Hepatocyte (in vitro differentiated cells): ENCODE results near the gene CYP4F8. TPM values are rescaled to one million over a fixed set of nuclear protein-coding genes. Genes with fewer than 3 reads are reported as not detected.

Source experiments
- DNase-seq: peaks from one replicate; pipeline ENCODE4 v3.0.0-alpha.2; 2016; ENCODE audit warnings: low spot score
- H2AFZ ChIP-seq: fragments of 200-600 bp; sonication (generic); 2 replicates; pipeline ENCODE4 v1.6.0; 2016; ENCODE audit warnings: antibody characterized with exemption, mild to moderate bottlenecking
- H3K27ac ChIP-seq: fragments of 200-600 bp; sonication (generic); 2 replicates; pipeline ENCODE4 v1.5.1; 2016; ENCODE audit warnings: mild to moderate bottlenecking
- H3K27me3 ChIP-seq: fragments of 200-600 bp; sonication (generic); 2 replicates; pipeline ENCODE4 v1.6.1; 2016
- H3K36me3 ChIP-seq: fragments of 200-600 bp; sonication (generic); replicated peaks from 2 replicates; pipeline ENCODE4 v1.5.1; 2016; ENCODE audit warnings: low read depth; ENCODE audit not compliant: insufficient read depth
- H3K4me1 ChIP-seq: fragments of 200-600 bp; sonication (generic); 2 replicates; pipeline ENCODE4 v1.5.1; 2016; ENCODE audit warnings: mild to moderate bottlenecking, moderate library complexity; ENCODE audit not compliant: insufficient read depth
- H3K4me2 ChIP-seq: fragments of 200-600 bp; sonication (generic); 2 replicates; pipeline ENCODE4 v1.6.0; 2016
- H3K4me3 ChIP-seq: fragments of 200-600 bp; sonication (generic); 2 replicates; pipeline ENCODE4 v1.5.1; 2016; ENCODE audit warnings: mild to moderate bottlenecking
- H3K79me2 ChIP-seq: fragments of 200-600 bp; sonication (generic); 2 replicates; pipeline ENCODE4 v1.6.0; 2017; ENCODE audit warnings: mild to moderate bottlenecking
- H3K9me2 ChIP-seq: fragments of 200-600 bp; sonication (generic); replicated peaks from 2 replicates; pipeline ENCODE4 v1.6.0; 2017; ENCODE audit warnings: mild to moderate bottlenecking; ENCODE audit not compliant: insufficient read depth
- H3K9me3 ChIP-seq: fragments of 200-600 bp; sonication (generic); 2 replicates; pipeline ENCODE4 v1.5.1; 2016; ENCODE audit warnings: low read depth, mild to moderate bottlenecking
- H4K20me1 ChIP-seq: fragments of 200-600 bp; sonication (generic); 2 replicates; pipeline ENCODE4 v1.6.0; 2016; ENCODE audit warnings: mild to moderate bottlenecking; ENCODE audit not compliant: insufficient read depth, poor library complexity, severe bottlenecking
- EZH2 ChIP-seq: fragments of 200-600 bp; sonication (generic); IDR thresholded peaks from 2 replicates; pipeline ENCODE4 v1.6.1; 2016; ENCODE audit warnings: antibody characterized with exemption, mild to moderate bottlenecking, borderline replicate concordance
- EZH2phosphoT487 ChIP-seq: fragments of 200-600 bp; sonication (generic); IDR thresholded peaks from one replicate; pipeline ENCODE4 v1.6.1; 2018; ENCODE audit warnings: antibody characterized with exemption, mild to moderate bottlenecking, low read depth, moderate library complexity; ENCODE audit not compliant: unreplicated experiment, severe bottlenecking
- WGBS: methylation state at CpG from one replicate; pipeline ENCODE4 v1.1.6; 2016; ENCODE audit warnings: low lambda C conversion rate; ENCODE audit errors: missing lambda C conversion rate; 5-methylcytosine and 5-hydroxymethylcytosine counted together
- polyA plus RNA-seq: library from polyadenylated mRNA; unstranded; fragments of >200 nt; fragmentation: Nextera tagmentation; extraction: Ambion mirVana; gene quantifications from 2 replicates; pipeline ENCODE4 v1.2.1, GENCODE V29; 2016
- total RNA-seq: library from RNA; depleted of rRNA; stranded (reverse); fragments of >200 nt; gene quantifications from 2 replicates; pipeline ENCODE4 v1.2.3, GENCODE V29; 2014
- TF ChIP-seq, protein P1 (sequence below): fragments of 200-600 bp; sonication (generic); IDR thresholded peaks from 2 replicates; pipeline ENCODE4 v1.5.1; 2016; ENCODE audit warnings: antibody characterized with exemption, mild to moderate bottlenecking; ENCODE audit not compliant: poor library complexity

Gene CYP4F8
- total and polyA plus RNA-seq, 2 experiments from 2014 or later: not detected

DNA sequence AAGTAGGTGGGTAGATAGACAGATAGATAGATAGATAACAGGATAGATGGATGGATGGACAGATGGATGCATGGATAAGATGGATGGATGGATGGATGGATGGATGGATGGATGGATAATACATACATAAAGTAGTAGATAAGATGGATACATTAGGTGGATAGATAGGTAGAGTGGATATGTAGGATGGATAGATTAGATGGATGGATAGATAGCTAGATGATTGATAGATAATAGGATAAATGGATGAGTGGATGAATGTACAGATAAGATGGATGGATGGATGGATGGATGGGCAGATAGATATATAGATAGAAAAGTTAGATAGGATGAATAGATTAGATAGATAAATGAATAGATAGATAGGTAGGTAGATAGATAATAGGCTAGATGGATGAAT, 27.8 kb downstream of the CYP4F8 start:
- no peaks in the 10 kb centered on the region for H3K36me3 ChIP-seq
- no peak overlapping the region for H3K4me2 ChIP-seq
- no peak overlapping the region for H3K4me3 ChIP-seq
- no peaks in the 10 kb centered on the region for H3K4me1 ChIP-seq
- no peak for DNase-seq
- no peaks in the 10 kb centered on the region for H4K20me1 ChIP-seq
- no peak for TF ChIP-seq EZH2
- no peaks in the 10 kb centered on the region for H3K27me3 ChIP-seq
- no peak overlapping the region for H3K27ac ChIP-seq
- no peaks in the 10 kb centered on the region for H3K9me3 ChIP-seq
- no peaks in the 10 kb centered on the region for H3K79me2 ChIP-seq
- H3K9me2 ChIP-seq: no peaks in the 10 kb centered on the region
- H2AFZ ChIP-seq: no peak overlapping the region

GRCh38 chr19:15643387-15643786, 28.4 kb downstream of the CYP4F8 start:
- Histone ChIP-seq H3K27ac (no peak overlapping the region), H3K9me3 (no peaks in the 10 kb centered on the region), H3K36me3 (no peaks in the 10 kb centered on the region), H4K20me1 (no peaks in the 10 kb centered on the region), H3K4me2 (no peak overlapping the region), H3K79me2 (no peaks in the 10 kb centered on the region), H3K9me2 (no peaks in the 10 kb centered on the region), H3K4me3 (no peak overlapping the region), H3K4me1 (no peaks in the 10 kb centered on the region), H2AFZ (no peak overlapping the region), H3K27me3 (no peaks in the 10 kb centered on the region)
- 69% methylated on average over 3 of the region's 3 CpGs for WGBS
- no peak for TF ChIP-seq EZH2
- TF ChIP-seq, protein P1, sequence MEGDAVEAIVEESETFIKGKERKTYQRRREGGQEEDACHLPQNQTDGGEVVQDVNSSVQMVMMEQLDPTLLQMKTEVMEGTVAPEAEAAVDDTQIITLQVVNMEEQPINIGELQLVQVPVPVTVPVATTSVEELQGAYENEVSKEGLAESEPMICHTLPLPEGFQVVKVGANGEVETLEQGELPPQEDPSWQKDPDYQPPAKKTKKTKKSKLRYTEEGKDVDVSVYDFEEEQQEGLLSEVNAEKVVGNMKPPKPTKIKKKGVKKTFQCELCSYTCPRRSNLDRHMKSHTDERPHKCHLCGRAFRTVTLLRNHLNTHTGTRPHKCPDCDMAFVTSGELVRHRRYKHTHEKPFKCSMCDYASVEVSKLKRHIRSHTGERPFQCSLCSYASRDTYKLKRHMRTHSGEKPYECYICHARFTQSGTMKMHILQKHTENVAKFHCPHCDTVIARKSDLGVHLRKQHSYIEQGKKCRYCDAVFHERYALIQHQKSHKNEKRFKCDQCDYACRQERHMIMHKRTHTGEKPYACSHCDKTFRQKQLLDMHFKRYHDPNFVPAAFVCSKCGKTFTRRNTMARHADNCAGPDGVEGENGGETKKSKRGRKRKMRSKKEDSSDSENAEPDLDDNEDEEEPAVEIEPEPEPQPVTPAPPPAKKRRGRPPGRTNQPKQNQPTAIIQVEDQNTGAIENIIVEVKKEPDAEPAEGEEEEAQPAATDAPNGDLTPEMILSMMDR: no peak
- TF ChIP-seq EZH2phosphoT487: no peak
- DNase-seq: no peak

GRCh38 chr19:15644066-15644741, 29.2 kb downstream of the CYP4F8 start:
- no peak for DNase-seq
- H3K9me3 ChIP-seq: no peaks in the 10 kb centered on the region
- no peaks in the 10 kb centered on the region for H3K79me2 ChIP-seq
- no peak overlapping the region for H3K27ac ChIP-seq
- no peak overlapping the region for H2AFZ ChIP-seq
- H3K27me3 ChIP-seq: no peaks in the 10 kb centered on the region
- no peaks in the 10 kb centered on the region for H3K9me2 ChIP-seq
- no peaks in the 10 kb centered on the region for H4K20me1 ChIP-seq
- no peaks in the 10 kb centered on the region for H3K36me3 ChIP-seq
- no peak overlapping the region for H3K4me3 ChIP-seq
- 58% methylated on average over 3 of the region's 3 CpGs for WGBS
- H3K4me1 ChIP-seq: no peaks in the 10 kb centered on the region
- no peak for TF ChIP-seq EZH2phosphoT487
- TF ChIP-seq, protein P1: no peak
- TF ChIP-seq EZH2: no peak
- H3K4me2 ChIP-seq: no peak overlapping the region

GRCh38 chr19:15644816-15645215, 29.8 kb downstream of the CYP4F8 start:
- no peak for DNase-seq
- no peaks in the 10 kb centered on the region for H3K4me1 ChIP-seq
- H3K9me3 ChIP-seq: no peaks in the 10 kb centered on the region
- H3K79me2 ChIP-seq: no peaks in the 10 kb centered on the region
- TF ChIP-seq EZH2phosphoT487: no peak
- TF ChIP-seq, protein P1: no peak
- no peak for TF ChIP-seq EZH2
- no peaks in the 10 kb centered on the region for H3K27me3 ChIP-seq
- no peak overlapping the region for H3K4me3 ChIP-seq
- H2AFZ ChIP-seq: no peak overlapping the region
- no peak overlapping the region for H3K27ac ChIP-seq
- no peak overlapping the region for H3K4me2 ChIP-seq
- H3K36me3 ChIP-seq: no peaks in the 10 kb centered on the region
- 47% methylated on average over 3 of the region's 3 CpGs for WGBS
- H3K9me2 ChIP-seq: no peaks in the 10 kb centered on the region
- no peaks in the 10 kb centered on the region for H4K20me1 ChIP-seq
